A673 (cell line): ENCODE data around the gene GALNT9.

ENCODE experiments used
- CTCF ChIP-seq: fragments of 300-800, 200-600 bp; sonication (generic); conservative IDR thresholded peaks from 2 replicates; pipeline ENCODE4 v1.5.1; 2017; ENCODE audit warnings: low read depth, mild to moderate bottlenecking, antibody characterized with exemption, low read length, moderate library complexity, mixed read lengths
- EZH2 ChIP-seq: fragments of 200-600 bp; sonication (generic); IDR thresholded peaks from 2 replicates; pipeline ENCODE4 v1.6.1; 2017; ENCODE audit warnings: borderline replicate concordance, low read depth, mild to moderate bottlenecking, mixed read lengths, antibody characterized with exemption, low read length; ENCODE audit not compliant: poor library complexity, severe bottlenecking

DNA sequence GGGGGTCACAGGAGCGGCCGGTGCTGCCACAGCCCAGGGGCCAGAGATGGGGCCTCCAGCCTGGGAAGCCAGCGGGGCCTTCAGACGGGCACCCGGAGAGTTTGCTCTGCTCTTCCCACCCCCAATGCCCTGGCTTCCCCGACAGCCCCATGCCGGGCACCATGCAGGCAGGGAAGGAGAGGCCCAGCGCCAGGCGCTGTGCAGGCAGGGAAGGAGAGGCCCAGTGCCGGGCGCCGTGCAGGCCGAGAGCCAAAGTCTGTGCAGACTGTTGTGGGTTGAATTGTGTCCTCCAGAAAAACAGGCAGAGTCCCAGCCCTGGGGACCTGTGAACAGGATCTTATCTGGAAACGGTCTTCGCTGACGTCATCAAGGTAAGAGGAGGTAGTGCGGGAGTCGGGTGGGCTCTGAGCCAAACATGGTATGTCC is 34.3 kb downstream of the GALNT9 start:
- TF ChIP-seq CTCF, result no peak
- no peak for TF ChIP-seq EZH2
